ENCODE measurements around the gene SCRN1.

- TF ChIP-seq CTCF (IDR thresholded peaks at IDR 0.05) (no peak), POLR2A (IDR thresholded peaks at IDR 0.05) (no peak), EP300 (IDR thresholded peaks at IDR 0.05; ENCODE audit: low read depth) (no peak)
These were observed 6.1 kb upstream of the SCRN1 start for GRCh38 chr7:29995652-29996051.
